ENCODE data around the gene NME3.

- TF ChIP-seq ZNF274 (IDR thresholded peaks at IDR 0.05; ENCODE audit: low read depth, low read length), result no peak
- no peak for TF ChIP-seq YY1 (IDR thresholded peaks at IDR 0.05; ENCODE audit: insufficient read depth, insufficient read length)
- TF ChIP-seq SUZ12 (IDR thresholded peaks at IDR 0.05; ENCODE audit: extremely low read depth, insufficient read depth, insufficient read length), result no peak
Observed at GRCh38 chr16:1757714-1758461, 13.5 kb downstream of the NME3 start.

Data from NT2/D1 (cell line).